ENCODE data around the gene ABCB11. TPM values are rescaled to one million over a fixed set of nuclear protein-coding genes. Genes with fewer than 3 reads are reported as not detected.

Gene ABCB11
- total and polyA plus RNA-seq, 9 of the 15 experiments (the other 6 are each of a cell fraction or from before 2014, with no cell fraction given) = 0.04 to 0.51 (median 0.10) TPM; not detected in 1

DNA sequence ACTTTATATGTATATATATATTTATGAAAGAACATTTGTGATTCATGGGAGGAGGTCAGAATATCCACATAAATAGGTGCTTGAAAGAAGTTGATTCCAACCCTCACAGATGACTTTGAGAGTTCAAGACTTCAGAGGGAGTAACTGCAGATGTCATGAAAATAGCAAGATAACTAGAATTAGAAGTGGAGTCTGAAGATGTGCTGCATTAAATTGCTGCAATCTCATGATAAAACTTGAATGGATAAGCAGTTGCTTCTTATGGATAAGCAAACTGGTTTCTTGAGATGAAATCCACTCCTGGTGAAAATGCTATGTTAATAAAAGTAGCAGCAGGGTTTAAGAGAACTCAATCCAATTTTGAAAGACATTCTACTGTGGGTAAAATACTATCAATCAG, 89.8 kb downstream of the ABCB11 start (continued):
- no peak for TF ChIP-seq MYBL2 (IDR thresholded peaks at IDR 0.05; ENCODE audit: low read depth)
- TF ChIP-seq MYBL2 (CRISPR knock-in tag; IDR thresholded peaks at IDR 0.05; ENCODE audit: borderline replicate concordance) = no peak
- no peak for TF ChIP-seq MEIS2 (IDR thresholded peaks at IDR 0.05; ENCODE audit: partially characterized antibody)
- TF ChIP-seq, protein P1, sequence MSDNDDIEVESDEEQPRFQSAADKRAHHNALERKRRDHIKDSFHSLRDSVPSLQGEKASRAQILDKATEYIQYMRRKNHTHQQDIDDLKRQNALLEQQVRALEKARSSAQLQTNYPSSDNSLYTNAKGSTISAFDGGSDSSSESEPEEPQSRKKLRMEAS (CRISPR knock-in tag; IDR thresholded peaks at IDR 0.05) = no peak
- TF ChIP-seq, protein P2, sequence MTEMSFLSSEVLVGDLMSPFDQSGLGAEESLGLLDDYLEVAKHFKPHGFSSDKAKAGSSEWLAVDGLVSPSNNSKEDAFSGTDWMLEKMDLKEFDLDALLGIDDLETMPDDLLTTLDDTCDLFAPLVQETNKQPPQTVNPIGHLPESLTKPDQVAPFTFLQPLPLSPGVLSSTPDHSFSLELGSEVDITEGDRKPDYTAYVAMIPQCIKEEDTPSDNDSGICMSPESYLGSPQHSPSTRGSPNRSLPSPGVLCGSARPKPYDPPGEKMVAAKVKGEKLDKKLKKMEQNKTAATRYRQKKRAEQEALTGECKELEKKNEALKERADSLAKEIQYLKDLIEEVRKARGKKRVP (CRISPR knock-in tag; IDR thresholded peaks at IDR 0.05) = no peak
- TF ChIP-seq ZNF24 (IDR thresholded peaks at IDR 0.05) = no peak
- peak; percentile 67 for TF ChIP-seq DPF2 (IDR thresholded peaks at IDR 0.05)
- TF ChIP-seq, protein P3, sequence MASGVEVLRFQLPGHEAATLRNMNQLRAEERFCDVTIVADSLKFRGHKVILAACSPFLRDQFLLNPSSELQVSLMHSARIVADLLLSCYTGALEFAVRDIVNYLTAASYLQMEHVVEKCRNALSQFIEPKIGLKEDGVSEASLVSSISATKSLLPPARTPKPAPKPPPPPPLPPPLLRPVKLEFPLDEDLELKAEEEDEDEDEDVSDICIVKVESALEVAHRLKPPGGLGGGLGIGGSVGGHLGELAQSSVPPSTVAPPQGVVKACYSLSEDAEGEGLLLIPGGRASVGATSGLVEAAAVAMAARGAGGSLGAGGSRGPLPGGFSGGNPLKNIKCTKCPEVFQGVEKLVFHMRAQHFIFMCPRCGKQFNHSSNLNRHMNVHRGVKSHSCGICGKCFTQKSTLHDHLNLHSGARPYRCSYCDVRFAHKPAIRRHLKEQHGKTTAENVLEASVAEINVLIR (CRISPR knock-in tag; IDR thresholded peaks at IDR 0.05) = no peak
- peak; percentile 87 for TF ChIP-seq CBFA2T2 (conservative IDR thresholded peaks at IDR 0.05)
- no peak for TF ChIP-seq HDAC8 (tag; IDR thresholded peaks at IDR 0.05)
- no peak for TF ChIP-seq EHMT2 (IDR thresholded peaks at IDR 0.05)
- TF ChIP-seq, protein P4, sequence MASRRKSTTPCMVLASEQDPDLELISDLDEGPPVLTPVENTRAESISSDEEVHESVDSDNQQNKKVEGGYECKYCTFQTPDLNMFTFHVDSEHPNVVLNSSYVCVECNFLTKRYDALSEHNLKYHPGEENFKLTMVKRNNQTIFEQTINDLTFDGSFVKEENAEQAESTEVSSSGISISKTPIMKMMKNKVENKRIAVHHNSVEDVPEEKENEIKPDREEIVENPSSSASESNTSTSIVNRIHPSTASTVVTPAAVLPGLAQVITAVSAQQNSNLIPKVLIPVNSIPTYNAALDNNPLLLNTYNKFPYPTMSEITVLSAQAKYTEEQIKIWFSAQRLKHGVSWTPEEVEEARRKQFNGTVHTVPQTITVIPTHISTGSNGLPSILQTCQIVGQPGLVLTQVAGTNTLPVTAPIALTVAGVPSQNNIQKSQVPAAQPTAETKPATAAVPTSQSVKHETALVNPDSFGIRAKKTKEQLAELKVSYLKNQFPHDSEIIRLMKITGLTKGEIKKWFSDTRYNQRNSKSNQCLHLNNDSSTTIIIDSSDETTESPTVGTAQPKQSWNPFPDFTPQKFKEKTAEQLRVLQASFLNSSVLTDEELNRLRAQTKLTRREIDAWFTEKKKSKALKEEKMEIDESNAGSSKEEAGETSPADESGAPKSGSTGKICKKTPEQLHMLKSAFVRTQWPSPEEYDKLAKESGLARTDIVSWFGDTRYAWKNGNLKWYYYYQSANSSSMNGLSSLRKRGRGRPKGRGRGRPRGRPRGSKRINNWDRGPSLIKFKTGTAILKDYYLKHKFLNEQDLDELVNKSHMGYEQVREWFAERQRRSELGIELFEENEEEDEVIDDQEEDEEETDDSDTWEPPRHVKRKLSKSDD (conservative IDR thresholded peaks at IDR 0.05; ENCODE audit: low read length) = no peak
- TF ChIP-seq SRSF1 (IDR thresholded peaks at IDR 0.05; ENCODE audit: low read depth, low read length) = no peak
- peak; percentile 66 for TF ChIP-seq MTA2 (IDR thresholded peaks at IDR 0.05; ENCODE audit: low read depth)
- TF ChIP-seq, protein P5, sequence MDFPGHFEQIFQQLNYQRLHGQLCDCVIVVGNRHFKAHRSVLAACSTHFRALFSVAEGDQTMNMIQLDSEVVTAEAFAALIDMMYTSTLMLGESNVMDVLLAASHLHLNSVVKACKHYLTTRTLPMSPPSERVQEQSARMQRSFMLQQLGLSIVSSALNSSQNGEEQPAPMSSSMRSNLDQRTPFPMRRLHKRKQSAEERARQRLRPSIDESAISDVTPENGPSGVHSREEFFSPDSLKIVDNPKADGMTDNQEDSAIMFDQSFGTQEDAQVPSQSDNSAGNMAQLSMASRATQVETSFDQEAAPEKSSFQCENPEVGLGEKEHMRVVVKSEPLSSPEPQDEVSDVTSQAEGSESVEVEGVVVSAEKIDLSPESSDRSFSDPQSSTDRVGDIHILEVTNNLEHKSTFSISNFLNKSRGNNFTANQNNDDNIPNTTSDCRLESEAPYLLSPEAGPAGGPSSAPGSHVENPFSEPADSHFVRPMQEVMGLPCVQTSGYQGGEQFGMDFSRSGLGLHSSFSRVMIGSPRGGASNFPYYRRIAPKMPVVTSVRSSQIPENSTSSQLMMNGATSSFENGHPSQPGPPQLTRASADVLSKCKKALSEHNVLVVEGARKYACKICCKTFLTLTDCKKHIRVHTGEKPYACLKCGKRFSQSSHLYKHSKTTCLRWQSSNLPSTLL (IDR thresholded peaks at IDR 0.05) = no peak
- TF ChIP-seq CBX5 (IDR thresholded peaks at IDR 0.05; ENCODE audit: borderline replicate concordance, low read depth) = no peak
- TF ChIP-seq, protein P6, sequence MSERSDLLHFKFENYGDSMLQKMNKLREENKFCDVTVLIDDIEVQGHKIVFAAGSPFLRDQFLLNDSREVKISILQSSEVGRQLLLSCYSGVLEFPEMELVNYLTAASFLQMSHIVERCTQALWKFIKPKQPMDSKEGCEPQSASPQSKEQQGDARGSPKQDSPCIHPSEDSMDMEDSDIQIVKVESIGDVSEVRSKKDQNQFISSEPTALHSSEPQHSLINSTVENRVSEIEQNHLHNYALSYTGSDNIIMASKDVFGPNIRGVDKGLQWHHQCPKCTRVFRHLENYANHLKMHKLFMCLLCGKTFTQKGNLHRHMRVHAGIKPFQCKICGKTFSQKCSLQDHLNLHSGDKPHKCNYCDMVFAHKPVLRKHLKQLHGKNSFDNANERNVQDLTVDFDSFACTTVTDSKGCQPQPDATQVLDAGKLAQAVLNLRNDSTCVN (CRISPR knock-in tag; IDR thresholded peaks at IDR 0.05) = no peak
- TF ChIP-seq NELFE (IDR thresholded peaks at IDR 0.05; ENCODE audit: insufficient read depth, insufficient read length) = no peak
- no peak for TF ChIP-seq EP400 (IDR thresholded peaks at IDR 0.05)
- no peak for TF ChIP-seq KDM5B (IDR thresholded peaks at IDR 0.05; ENCODE audit: insufficient replicate concordance, low read depth, low read length)
- TF ChIP-seq CREM (IDR thresholded peaks at IDR 0.05; ENCODE audit: low read depth) = no peak
- no peak for TF ChIP-seq JUNB (CRISPR knock-in tag; conservative IDR thresholded peaks at IDR 0.05)
- TF ChIP-seq PTRF (tag; IDR thresholded peaks at IDR 0.05) = no peak
- TF ChIP-seq ZNF785 (CRISPR knock-in tag; IDR thresholded peaks at IDR 0.05) = no peak
